ENCODE data around the gene ERICH4. TPM values are rescaled to one million over a fixed set of nuclear protein-coding genes. Genes with fewer than 3 reads are reported as not detected.

Gene ERICH4
- total RNA-seq, 2 donors from 2014 or later: not detected

DNA sequence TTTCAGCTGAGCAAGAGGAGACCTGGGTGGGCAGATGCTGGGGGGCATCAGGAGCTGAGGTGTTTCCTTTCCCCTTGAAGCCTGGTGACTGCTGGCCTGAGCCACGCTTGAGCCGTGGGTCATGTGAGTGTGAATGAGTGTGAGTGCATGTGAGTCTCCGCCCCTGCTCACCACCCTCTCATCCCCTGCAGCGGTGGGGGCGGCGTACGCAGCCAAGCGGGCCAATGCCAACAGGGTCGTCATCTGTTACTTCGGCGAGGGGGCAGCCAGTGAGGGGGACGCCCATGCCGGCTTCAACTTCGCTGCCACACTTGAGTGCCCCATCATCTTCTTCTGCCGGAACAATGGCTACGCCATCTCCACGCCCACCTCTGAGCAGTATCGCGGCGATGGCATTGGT is 21.0 kb upstream of the ERICH4 start:
- no peaks in the 10 kb centered on the region for H3K9me3 Mint-ChIP-seq
- no peak for ATAC-seq (replicated peaks in 1 of 2)
- H3K27ac Mint-ChIP-seq: no peak overlapping the region
- DNase-seq: no peak
- H3K4me1 Mint-ChIP-seq (ENCODE audit: low read depth): peaks cover 3% of the 10 kb centered on the region
- H3K4me3 Mint-ChIP-seq: no peak overlapping the region
- H3K36me3 Mint-ChIP-seq (ENCODE audit: insufficient read depth in 2 of 2): peaks cover 0 to 4% of the 10 kb centered on the region in 2 donors
- H3K27me3 Mint-ChIP-seq (ENCODE audit: low read depth): no peaks in the 10 kb centered on the region

DNA sequence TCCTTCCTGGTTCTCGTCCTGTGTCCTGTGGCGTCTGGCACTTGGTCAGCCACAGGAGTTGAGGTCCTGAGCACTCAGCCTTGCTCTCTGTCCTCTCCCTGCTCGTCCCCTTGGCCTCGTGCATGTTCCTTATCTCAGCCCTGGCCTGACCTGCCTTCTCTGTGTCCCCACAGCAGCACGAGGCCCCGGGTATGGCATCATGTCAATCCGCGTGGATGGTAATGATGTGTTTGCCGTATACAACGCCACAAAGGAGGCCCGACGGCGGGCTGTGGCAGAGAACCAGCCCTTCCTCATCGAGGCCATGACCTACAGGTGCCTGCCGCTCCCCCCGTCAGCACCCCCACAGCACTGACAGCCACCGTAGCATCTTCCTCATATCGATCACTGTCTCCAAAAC is 20.5 kb upstream of the ERICH4 start:
- Mint-ChIP-seq H3K27me3 (ENCODE audit: low read depth) (no peaks in the 10 kb centered on the region), H3K4me3 (no peak overlapping the region), H3K36me3 (ENCODE audit: insufficient read depth in 2 of 2) (peaks cover 0 to 2% of the 10 kb centered on the region in 2 donors), H3K9me3 (no peaks in the 10 kb centered on the region), H3K4me1 (ENCODE audit: low read depth) (peaks cover 8% of the 10 kb centered on the region), H3K27ac (no peak overlapping the region)
- DNase-seq (no peak), ATAC-seq (replicated peaks in 1 of 2) (no peak)

DNA sequence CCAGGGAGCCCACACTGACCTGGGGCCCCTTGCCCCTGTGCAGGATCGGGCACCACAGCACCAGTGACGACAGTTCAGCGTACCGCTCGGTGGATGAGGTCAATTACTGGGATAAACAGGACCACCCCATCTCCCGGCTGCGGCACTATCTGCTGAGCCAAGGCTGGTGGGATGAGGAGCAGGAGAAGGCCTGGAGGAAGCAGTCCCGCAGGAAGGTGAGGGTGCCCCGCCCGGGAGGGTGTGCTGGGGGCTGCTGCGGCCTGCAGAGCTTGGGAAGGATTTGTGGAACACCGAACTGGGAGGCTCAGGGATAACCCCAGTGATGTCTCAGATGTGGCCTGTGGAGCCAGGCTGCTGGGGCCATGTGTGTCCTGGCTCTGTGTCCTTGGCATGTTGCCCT is 20.0 kb upstream of the ERICH4 start:
- Mint-ChIP-seq H3K36me3 (ENCODE audit: insufficient read depth in 2 of 2) (peaks cover 0 to 2% of the 10 kb centered on the region in 2 donors), H3K27me3 (ENCODE audit: low read depth) (no peaks in the 10 kb centered on the region), H3K27ac (no peak overlapping the region), H3K9me3 (no peaks in the 10 kb centered on the region), H3K4me3 (no peak overlapping the region), H3K4me1 (ENCODE audit: low read depth) (peaks cover 13% of the 10 kb centered on the region)
- ATAC-seq (replicated peaks in 1 of 2) (no peak), DNase-seq (no peak)

DNA sequence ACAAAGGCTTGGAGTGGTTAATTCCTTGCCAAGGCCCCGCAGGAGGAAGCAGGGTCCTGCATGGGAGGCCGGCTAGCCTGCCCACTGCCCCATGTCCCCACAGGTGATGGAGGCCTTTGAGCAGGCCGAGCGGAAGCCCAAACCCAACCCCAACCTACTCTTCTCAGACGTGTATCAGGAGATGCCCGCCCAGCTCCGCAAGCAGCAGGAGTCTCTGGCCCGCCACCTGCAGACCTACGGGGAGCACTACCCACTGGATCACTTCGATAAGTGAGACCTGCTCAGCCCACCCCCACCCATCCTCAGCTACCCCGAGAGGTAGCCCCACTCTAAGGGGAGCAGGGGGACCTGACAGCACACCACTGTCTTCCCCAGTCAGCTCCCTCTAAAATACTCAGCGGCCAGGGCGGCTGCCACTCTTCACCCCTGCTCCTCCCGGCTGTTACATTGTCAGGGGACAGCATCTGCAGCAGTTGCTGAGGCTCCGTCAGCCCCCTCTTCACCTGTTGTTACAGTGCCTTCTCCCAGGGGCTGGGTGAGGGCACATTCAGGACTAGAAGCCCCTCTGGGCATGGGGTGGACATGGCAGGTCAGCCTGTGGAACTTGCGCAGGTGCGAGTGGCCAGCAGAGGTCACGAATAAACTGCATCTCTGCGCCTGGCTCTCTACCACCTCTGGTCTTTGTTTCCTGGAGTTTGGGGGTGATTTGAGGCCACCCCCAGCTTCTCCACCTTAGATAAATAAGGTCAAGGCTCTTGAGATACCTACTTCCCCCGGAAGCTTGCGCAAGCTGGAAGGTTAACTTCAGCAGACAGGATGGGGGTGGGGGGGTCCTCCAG is 18.4 kb upstream of the ERICH4 start:
- H3K9me3 Mint-ChIP-seq: no peaks in the 10 kb centered on the region
- no peak overlapping the region for H3K4me3 Mint-ChIP-seq
- no peaks in the 10 kb centered on the region for H3K27me3 Mint-ChIP-seq (ENCODE audit: low read depth)
- H3K27ac Mint-ChIP-seq: no peak overlapping the region
- DNase-seq: no peak
- ATAC-seq (replicated peaks in 1 of 2): no peak
- H3K4me1 Mint-ChIP-seq (ENCODE audit: low read depth): peaks cover 24% of the 10 kb centered on the region
- peaks cover 0 to 2% of the 10 kb centered on the region in 2 donors for H3K36me3 Mint-ChIP-seq (ENCODE audit: insufficient read depth in 2 of 2)

DNA sequence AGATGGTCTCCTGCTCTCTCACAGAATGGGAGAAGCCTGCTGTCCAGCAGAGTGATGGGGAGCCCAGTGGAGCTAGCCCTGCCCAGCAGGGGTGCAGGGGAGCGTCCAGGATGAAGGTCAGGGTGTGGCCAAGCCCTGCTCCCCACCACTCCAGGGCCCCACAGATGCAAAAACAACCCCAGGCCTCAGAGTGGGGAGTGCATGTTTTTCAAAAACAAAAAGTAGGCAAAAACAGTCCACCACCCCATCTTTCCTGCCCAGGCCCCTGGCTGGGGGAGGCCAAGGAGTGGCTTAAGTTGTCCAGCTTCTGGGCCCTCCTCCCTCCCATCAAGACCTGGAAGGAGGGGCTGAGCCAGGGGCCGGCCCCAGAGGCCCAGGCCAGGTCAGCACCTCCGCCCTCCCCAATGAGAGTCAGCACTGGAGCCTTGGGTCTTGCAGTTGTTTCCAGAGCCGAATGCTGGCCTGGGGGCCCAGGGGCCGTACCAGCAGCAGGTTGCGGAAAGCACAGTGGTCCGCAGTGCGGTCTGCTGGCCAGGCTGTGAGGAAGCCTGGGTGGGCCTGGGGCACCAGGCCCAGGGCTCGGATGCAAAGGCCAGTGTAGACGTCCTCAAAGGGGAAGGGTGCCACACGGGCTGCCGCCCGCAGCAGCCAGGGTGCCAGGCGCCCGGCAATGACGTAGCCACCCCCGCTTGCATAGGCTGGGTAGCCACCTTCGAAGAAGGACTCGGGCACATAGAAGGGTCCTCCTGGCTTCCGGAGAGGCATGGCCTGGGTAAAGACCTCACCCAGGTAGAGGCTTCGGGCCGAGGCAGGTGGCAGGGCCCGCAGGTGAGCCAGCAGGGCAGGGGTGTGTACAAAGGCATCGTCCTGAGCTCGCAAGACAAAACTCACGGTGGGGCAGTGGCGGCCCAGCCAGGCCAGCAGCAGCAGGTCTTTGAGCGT is 17.5 kb upstream of the ERICH4 start:
- no peak overlapping the region for H3K27ac Mint-ChIP-seq
- ATAC-seq (replicated peaks in 1 of 2): no peak
- peaks cover 24% of the 10 kb centered on the region for H3K4me1 Mint-ChIP-seq (ENCODE audit: low read depth)
- DNase-seq: no peak
- peaks cover 0 to 2% of the 10 kb centered on the region in 2 donors for H3K36me3 Mint-ChIP-seq (ENCODE audit: insufficient read depth in 2 of 2)
- no peaks in the 10 kb centered on the region for H3K9me3 Mint-ChIP-seq
- no peaks in the 10 kb centered on the region for H3K27me3 Mint-ChIP-seq (ENCODE audit: low read depth)
- H3K4me3 Mint-ChIP-seq: no peak overlapping the region

DNA sequence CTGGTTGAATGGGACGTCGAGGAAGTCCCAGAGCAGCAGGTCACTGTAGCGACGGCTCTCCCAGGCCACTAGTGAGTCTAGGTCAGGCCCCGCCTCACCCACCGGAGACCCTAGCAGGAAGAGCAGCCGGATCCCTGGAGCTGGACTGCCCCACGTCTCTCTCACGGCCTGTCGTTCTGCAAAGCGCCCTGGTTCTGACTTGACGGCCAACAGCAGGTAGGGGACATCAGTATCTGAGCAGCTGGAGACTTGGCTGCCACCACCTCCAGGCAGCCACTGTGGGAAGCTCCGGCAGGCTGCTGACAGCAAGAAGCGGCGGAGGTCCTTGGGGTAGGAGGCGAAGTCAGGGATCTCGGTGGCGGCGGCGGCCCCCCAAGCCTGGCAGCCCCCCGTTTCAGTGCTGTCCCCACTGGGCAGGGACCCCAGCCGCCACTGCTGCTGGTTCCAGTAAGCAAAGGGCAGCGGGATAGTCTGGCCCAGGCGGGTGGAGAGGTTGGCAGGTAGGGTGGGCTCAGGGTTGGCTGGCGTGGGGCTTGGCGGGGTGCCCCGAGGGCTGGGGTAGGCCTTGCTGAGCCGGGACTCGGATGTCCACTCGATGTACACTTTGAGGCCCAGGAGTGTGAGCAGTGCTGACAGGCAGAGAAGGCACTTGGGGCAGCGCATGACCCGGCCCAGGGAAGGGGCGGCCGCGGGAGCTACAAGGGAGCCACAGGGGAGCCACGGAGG is 16.7 kb upstream of the ERICH4 start:
- Mint-ChIP-seq H3K9me3 (no peaks in the 10 kb centered on the region), H3K4me3 (peak overlapping the region in 1 of 2 donors; percentile 24), H3K36me3 (ENCODE audit: insufficient read depth in 2 of 2) (peaks cover 0 to 4% of the 10 kb centered on the region in 2 donors), H3K27ac (no peak overlapping the region), H3K4me1 (ENCODE audit: low read depth) (peaks cover 24% of the 10 kb centered on the region), H3K27me3 (ENCODE audit: low read depth) (no peaks in the 10 kb centered on the region)
- DNase-seq: no peak
- ATAC-seq (replicated peaks in 1 of 2): no peak

DNA sequence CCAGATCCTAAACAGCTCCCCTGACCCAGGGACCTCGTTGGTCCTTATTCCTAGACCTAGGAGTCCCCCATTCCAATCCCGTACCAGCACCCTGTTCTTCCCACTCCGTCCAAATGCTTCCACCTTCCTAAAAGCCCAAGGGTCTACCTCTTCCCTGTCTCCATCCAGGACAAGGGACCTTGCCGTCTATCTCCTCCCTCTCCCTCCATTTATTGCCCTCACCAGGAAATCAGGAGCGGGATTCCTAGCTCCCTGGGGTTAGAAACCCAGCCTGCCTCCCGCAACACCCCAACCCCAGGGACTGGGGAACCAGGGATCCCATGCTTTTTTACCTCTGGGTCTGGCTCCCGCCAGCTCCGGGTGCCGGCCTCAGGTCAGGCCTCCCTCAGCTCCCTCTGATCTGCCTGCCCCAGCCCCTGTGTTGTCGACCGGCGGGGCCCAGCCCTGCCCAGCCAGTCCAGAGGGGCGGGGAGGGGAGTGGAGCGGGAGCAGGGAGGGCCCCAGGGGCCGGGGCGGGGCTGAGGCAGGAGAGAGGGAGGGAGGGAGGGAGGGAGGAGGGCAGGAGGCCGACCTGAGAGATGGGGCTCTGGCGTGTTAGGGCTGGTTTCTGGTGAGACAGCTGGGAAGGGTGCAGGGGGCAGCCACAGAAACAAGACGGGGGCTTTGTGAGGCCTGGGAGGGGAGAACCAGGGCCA is 15.9 kb upstream of the ERICH4 start, which contains the start of gene B3GNT8:
B3GNT8 (minus strand) TSS at position 423 of the 695 bp plus-strand sequence. CDS start 596 bp downstream, outside the sequence.
- ATAC-seq (replicated peaks in 1 of 2): peak; percentile 70
- peak; percentile 44 to 50 for DNase-seq
- Mint-ChIP-seq H3K36me3 (ENCODE audit: insufficient read depth in 2 of 2) (peaks cover 0 to 10% of the 10 kb centered on the region in 2 donors), H3K4me1 (ENCODE audit: low read depth) (peaks cover 24% of the 10 kb centered on the region), H3K4me3 (peak within 1 kb of the TSS; percentile 79 to 95), H3K9me3 (no peaks in the 10 kb centered on the region), H3K27me3 (ENCODE audit: low read depth) (no peaks in the 10 kb centered on the region), H3K27ac (peak within 1 kb of the TSS; percentile 92)

DNA sequence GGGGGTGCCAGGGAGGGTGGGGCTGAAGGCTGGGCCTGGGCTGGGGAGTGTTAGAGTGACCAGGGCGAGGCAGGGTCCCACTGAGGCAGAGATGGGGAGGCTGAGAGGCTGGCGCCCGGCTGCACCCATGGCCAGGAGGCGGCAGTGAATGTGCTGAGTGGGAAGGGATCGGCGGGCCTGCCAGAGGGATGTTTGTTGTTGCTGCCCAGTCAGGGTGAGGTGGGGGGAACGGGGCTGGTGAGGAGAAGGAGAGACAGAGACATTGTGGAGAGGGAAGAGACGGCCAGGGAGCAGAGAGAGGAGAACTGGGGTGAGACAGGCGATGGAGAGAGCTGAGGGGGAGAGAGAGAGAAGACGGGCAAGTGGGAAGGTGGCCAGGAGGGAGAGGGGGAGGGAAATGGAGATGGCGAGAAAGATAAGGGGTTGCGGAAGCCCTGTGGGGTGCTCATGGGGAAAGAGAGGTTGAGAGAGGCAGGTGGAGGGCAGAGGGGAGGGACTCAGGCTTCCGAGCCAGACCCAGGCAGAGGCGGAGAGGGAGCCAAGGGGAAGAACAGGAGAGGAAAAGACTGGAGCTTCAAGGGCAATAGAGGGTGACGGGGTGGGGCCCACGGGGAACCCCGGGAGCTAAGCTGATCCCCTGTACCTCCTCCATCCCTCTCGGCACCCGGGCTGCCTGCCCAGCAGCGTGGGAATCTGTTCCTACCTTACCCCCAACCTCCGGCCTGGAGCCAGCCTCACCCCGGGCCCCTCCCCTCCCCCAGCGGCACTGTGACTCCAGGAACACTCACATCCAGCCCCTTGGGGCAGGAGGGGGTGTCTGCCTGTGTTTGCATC is 15.1 kb upstream of the ERICH4 start:
- Mint-ChIP-seq H3K9me3 (no peaks in the 10 kb centered on the region), H3K27ac (peak overlapping the region; percentile 92), H3K36me3 (ENCODE audit: insufficient read depth in 2 of 2) (peaks cover 1 to 10% of the 10 kb centered on the region in 2 donors), H3K4me1 (ENCODE audit: low read depth) (peaks cover 24% of the 10 kb centered on the region), H3K27me3 (ENCODE audit: low read depth) (no peaks in the 10 kb centered on the region), H3K4me3 (peak overlapping the region; percentile 79 to 95)
- ATAC-seq (replicated peaks in 1 of 2): peak; percentile 53 to 60
- DNase-seq: peak; percentile 26 to 29

DNA sequence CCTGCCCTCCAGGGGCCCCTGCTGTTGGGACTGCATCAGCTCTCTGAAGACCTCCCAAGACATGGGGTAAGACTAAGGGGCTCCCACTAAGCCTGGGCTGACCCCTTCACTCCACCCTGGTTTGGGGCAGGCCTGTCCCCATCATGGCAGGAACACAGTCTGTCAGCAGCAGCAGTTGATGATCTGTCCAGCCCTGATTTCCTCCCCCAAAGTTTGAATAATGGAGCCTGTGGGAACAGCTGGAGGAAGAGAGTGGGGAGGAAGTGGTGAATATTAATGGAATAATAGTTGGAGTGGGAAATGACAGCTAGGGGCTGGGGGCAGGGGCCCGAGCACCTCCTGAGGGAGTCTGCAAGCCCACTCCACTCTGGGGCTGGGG is 14.5 kb upstream of the ERICH4 start:
- ATAC-seq (replicated peaks in 1 of 2): no peak
- no peak for DNase-seq
- peak overlapping the region; percentile 84 for H3K27ac Mint-ChIP-seq
- H3K4me3 Mint-ChIP-seq: peak overlapping the region; percentile 74 to 95
- H3K9me3 Mint-ChIP-seq: no peaks in the 10 kb centered on the region
- H3K36me3 Mint-ChIP-seq (ENCODE audit: insufficient read depth in 2 of 2): peaks cover 1 to 10% of the 10 kb centered on the region in 2 donors
- peaks cover 24% of the 10 kb centered on the region for H3K4me1 Mint-ChIP-seq (ENCODE audit: low read depth)
- H3K27me3 Mint-ChIP-seq (ENCODE audit: low read depth): no peaks in the 10 kb centered on the region

DNA sequence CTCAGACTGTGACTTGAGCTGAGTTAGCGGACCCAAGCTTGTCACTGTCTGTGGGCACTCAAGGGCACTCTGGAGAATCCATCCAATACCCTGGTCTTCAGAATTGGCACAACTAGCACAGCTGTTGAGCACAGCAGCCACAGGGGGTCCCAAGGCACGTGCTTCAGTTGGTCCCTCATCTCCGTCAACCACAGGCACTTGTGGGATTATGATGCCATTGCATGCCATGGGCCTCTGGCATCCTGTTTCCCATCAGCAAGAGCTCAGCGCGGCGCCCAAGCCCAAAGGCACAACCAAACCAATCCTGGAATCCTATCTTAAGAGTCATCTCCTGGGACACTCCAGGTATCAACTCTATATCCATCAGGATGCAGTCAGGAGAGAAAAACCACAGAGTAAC is 12.0 kb upstream of the ERICH4 start:
- H3K36me3 Mint-ChIP-seq (ENCODE audit: insufficient read depth in 2 of 2): peaks cover 1 to 10% of the 10 kb centered on the region in 2 donors
- H3K4me3 Mint-ChIP-seq: no peak overlapping the region
- H3K27ac Mint-ChIP-seq: no peak overlapping the region

DNA sequence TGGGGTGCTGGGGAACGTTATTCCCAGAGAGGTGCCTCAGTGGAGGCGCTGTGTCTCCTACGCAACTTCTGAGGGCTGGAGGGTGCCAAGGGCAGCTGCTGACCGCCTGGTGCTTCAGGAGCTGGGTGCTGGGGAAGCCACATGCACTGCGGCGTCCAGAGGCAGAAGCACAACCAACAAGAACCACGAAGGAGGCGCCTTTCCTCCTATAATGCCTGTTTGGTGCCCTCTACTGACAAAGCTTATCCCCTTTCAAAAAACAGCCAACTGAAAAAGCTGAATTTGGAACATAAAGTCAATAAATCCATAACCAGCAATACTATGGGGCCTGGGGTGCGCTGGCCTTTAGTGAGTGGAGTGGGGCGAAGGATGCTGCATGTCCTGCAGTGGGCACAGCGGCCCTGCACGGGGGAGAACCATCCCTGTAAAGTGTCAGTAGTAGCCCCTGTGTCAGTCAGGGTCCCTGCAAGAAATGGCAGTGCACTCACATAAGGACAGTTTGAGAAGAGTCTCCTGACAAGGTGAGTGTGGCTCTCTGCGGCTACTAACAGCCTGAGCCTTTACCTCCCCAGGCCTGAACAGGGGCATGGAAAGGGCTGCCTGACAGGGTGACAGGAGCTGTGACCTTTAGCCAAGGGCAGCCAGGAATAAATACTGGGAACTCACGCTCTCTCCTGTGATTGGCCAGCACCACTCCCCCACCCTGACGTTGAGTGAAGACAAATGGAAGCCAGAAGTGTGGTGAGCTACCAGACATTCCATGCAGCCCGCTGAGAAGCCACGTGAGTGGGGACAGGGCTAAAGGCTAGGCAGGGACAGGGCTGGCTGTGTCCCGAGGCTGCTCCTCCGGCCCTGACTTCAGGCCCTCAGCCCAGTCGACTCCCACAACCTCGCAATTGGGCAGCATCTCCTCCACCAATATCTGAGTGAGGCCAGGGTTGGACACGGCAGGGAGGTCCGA is 11.2 kb upstream of the ERICH4 start:
- no peak overlapping the region for H3K4me3 Mint-ChIP-seq
- no peak for DNase-seq
- peaks cover 1 to 10% of the 10 kb centered on the region in 2 donors for H3K36me3 Mint-ChIP-seq (ENCODE audit: insufficient read depth in 2 of 2)
- H3K4me1 Mint-ChIP-seq (ENCODE audit: low read depth): peaks cover 23% of the 10 kb centered on the region
- H3K27me3 Mint-ChIP-seq (ENCODE audit: low read depth): no peaks in the 10 kb centered on the region
- ATAC-seq (replicated peaks in 1 of 2): no peak
- H3K27ac Mint-ChIP-seq: no peak overlapping the region
- H3K9me3 Mint-ChIP-seq: no peaks in the 10 kb centered on the region

More for the DNA sequence above, 12.0 kb upstream of the ERICH4 start:
- no peaks in the 10 kb centered on the region for H3K9me3 Mint-ChIP-seq
- no peak for ATAC-seq (replicated peaks in 1 of 2)
- no peak for DNase-seq
- H3K27me3 Mint-ChIP-seq (ENCODE audit: low read depth): no peaks in the 10 kb centered on the region
- H3K4me1 Mint-ChIP-seq (ENCODE audit: low read depth): peaks cover 24% of the 10 kb centered on the region
